GM21717 (cell line): ENCODE measurements around the gene EPAS1.

Source experiments
- ATAC-seq: cut with Tn5 transposase; IDR thresholded peaks from one replicate; pipeline ENCODE4 v1.9.1; 2021; ENCODE audit warnings: mild to moderate bottlenecking, moderate library complexity; ENCODE audit not compliant: unreplicated experiment

The EPAS1 gene

GRCh38 chr2:46361920-46362666, 64.9 kb downstream of the EPAS1 start:
- no peak for ATAC-seq

- no peak for ATAC-seq
These were observed 65.4 kb downstream of the EPAS1 start for GRCh38 chr2:46362667-46363012.

- no peak for ATAC-seq
These were observed 66.4 kb downstream of the EPAS1 start for GRCh38 chr2:46363535-46364170.

- ATAC-seq = no peak
These were observed 67.7 kb downstream of the EPAS1 start for GRCh38 chr2:46364797-46365457.

GRCh38 chr2:46365913-46366667, 68.9 kb downstream of the EPAS1 start:
- ATAC-seq = no peak

GRCh38 chr2:46366668-46367052, 69.5 kb downstream of the EPAS1 start:
- ATAC-seq = no peak

- ATAC-seq = no peak
These were observed 70.1 kb downstream of the EPAS1 start for GRCh38 chr2:46367286-46367685.

GRCh38 chr2:46368401-46368800, 71.2 kb downstream of the EPAS1 start:
- no peak for ATAC-seq

GRCh38 chr2:46369783-46370182, 72.6 kb downstream of the EPAS1 start:
- no peak for ATAC-seq

- no peak for ATAC-seq
These were observed 74.6 kb downstream of the EPAS1 start for GRCh38 chr2:46371854-46372253.

GRCh38 chr2:46372475-46372874, 75.3 kb downstream of the EPAS1 start:
- ATAC-seq = no peak

- ATAC-seq = no peak
These were observed 76.0 kb downstream of the EPAS1 start for GRCh38 chr2:46373238-46373637.

GRCh38 chr2:46375566-46376125, 78.4 kb downstream of the EPAS1 start:
- no peak for ATAC-seq

- no peak for ATAC-seq
These were observed 79.4 kb downstream of the EPAS1 start for GRCh38 chr2:46376586-46376985.

GRCh38 chr2:46377101-46377581, 79.9 kb downstream of the EPAS1 start:
- ATAC-seq = no peak

GRCh38 chr2:46377666-46378560, 80.7 kb downstream of the EPAS1 start:
- no peak for ATAC-seq

- ATAC-seq = no peak
These were observed 81.4 kb downstream of the EPAS1 start for GRCh38 chr2:46378616-46379015.

GRCh38 chr2:46379213-46380037, 82.2 kb downstream of the EPAS1 start:
- no peak for ATAC-seq
